HepG2 (cell line): Measurements from ENCODE around the gene DYNC1LI2. TPM values are rescaled to one million over a fixed set of nuclear protein-coding genes. Genes with fewer than 3 reads are reported as not detected.

Source experiments
- ADNP ChIP-seq: sonication (generic); formaldehyde crosslinking; IDR thresholded peaks from 2 replicates; pipeline ENCODE4 v1.4.0; 2020; ENCODE audit warnings: missing genetic modification reagents
- CBX2 ChIP-seq, 2 experiments: fragments of 200-600 bp in 1 of 2; sonication (generic); formaldehyde crosslinking in 1 of 2; IDR thresholded peaks; 2 replicates each; pipeline versions ENCODE4 v1.7.0 to v1.8.1; 2018 to 2022; ENCODE audit warnings: low read depth in 2 of 2, low read length in 1 of 2, mild to moderate bottlenecking in 1 of 2, missing genetic modification reagents in 1 of 2
- DNMT3B ChIP-seq: conservative IDR thresholded peaks from 2 replicates; pipeline ENCODE4 v1.6.1; 2016; ENCODE audit warnings: missing biosample characterization, control low read depth
- ESRRA ChIP-seq: sonication (generic); formaldehyde crosslinking; IDR thresholded peaks from 2 replicates; pipeline ENCODE4 v1.5.1; 2020; ENCODE audit warnings: mild to moderate bottlenecking, low read depth, missing genetic modification reagents
- HHEX ChIP-seq: IDR thresholded peaks from 2 replicates; pipeline ENCODE4 v1.6.1; 2016; ENCODE audit warnings: control low read depth
- HOXD1 ChIP-seq: sonication (generic); formaldehyde crosslinking; IDR thresholded peaks from 2 replicates; pipeline ENCODE4 v1.5.0; 2020; ENCODE audit warnings: missing genetic modification reagents
- IKZF1 ChIP-seq: fragments of 450-650 bp; IDR thresholded peaks from 2 replicates; pipeline ENCODE4 v1.7.1; 2016
- IKZF5 ChIP-seq: IDR thresholded peaks from 2 replicates; pipeline ENCODE4 v1.6.1; 2018; ENCODE audit warnings: missing genetic modification reagents, mild to moderate bottlenecking, missing compliant biosample characterization
- MAF1 ChIP-seq: sonication (generic); formaldehyde crosslinking; IDR thresholded peaks from 2 replicates; pipeline ENCODE4 v1.5.0; 2020; ENCODE audit warnings: missing genetic modification reagents, borderline replicate concordance
- MED13 ChIP-seq: sonication (generic); formaldehyde crosslinking; IDR thresholded peaks from 2 replicates; pipeline ENCODE4 v1.5.0; 2020; ENCODE audit warnings: missing genetic modification reagents
- ZFP36 ChIP-seq: fragments of 150-350 bp; IDR thresholded peaks from 2 replicates; pipeline ENCODE4 v1.6.1; 2018; ENCODE audit warnings: borderline replicate concordance, low read length, low read depth; ENCODE audit not compliant: partially characterized antibody
- ZNF143 ChIP-seq: sonication (generic); formaldehyde crosslinking; IDR thresholded peaks from 2 replicates; pipeline ENCODE4 v1.4.0; 2020; ENCODE audit warnings: missing genetic modification reagents
- ZNF17 ChIP-seq: sonication (generic); formaldehyde crosslinking; IDR thresholded peaks from 2 replicates; pipeline ENCODE4 v1.5.0; 2020; ENCODE audit warnings: mild to moderate bottlenecking, missing genetic modification reagents
- ZNF275 ChIP-seq: sonication (generic); formaldehyde crosslinking; IDR thresholded peaks from 2 replicates; pipeline ENCODE4 v1.8.0; 2022; ENCODE audit warnings: missing genetic modification reagents, mild to moderate bottlenecking, inconsistent platforms, borderline replicate concordance
- ZNF335 ChIP-seq: sonication (generic); formaldehyde crosslinking; IDR thresholded peaks from 2 replicates; pipeline ENCODE4 v1.4.0; 2020; ENCODE audit warnings: missing genetic modification reagents
- ZNF446 ChIP-seq: sonication (generic); formaldehyde crosslinking; IDR thresholded peaks from 2 replicates; pipeline ENCODE4 v1.5.0; 2020; ENCODE audit warnings: mild to moderate bottlenecking, missing genetic modification reagents
- polyA plus RNA-seq, 8 experiments: library from polyadenylated mRNA; depleted of rRNA in 3 of 8; stranded (reverse) in 7 of 8; unstranded in 1 of 8; fragments of >200 nt; fragmentation: Illumina TruSeq in 4 of 8; extraction: Trizol in 4 of 8; gene quantifications; 2 replicates each; pipeline versions ENCODE4 v1.2.1 to v1.2.3, GENCODE V29; 2011 to 2016; ENCODE audit warnings: low read depth in 4 of 8, missing spikeins in 1 of 8, mixed read lengths in 1 of 8; ENCODE audit not compliant: insufficient read depth in 1 of 8
- total RNA-seq, 5 experiments: library from RNA; depleted of rRNA; stranded (reverse); fragments of >200 nt; fragmentation: Illumina TruSeq; extraction: Trizol; gene quantifications; 2 replicates each; pipeline ENCODE4 v1.2.3, GENCODE V29; 2016; ENCODE audit warnings: low read depth in 1 of 5
- TF ChIP-seq, protein P1 (sequence below), 2 experiments: sonication (generic) in 1 of 2; formaldehyde crosslinking in 1 of 2; IDR thresholded peaks; 2 replicates each; pipeline versions ENCODE4 v1.6.1 to v1.9.0; 2014 to 2022; ENCODE audit warnings: antibody characterized with exemption in 1 of 2, borderline replicate concordance in 1 of 2, inconsistent platforms in 1 of 2, low read depth in 1 of 2, missing genetic modification reagents in 1 of 2
- TF ChIP-seq, protein P2 (sequence below): IDR thresholded peaks from 2 replicates; pipeline ENCODE4 v1.6.1; 2016; ENCODE audit warnings: missing compliant biosample characterization, missing genetic modification reagents, borderline replicate concordance

DYNC1LI2 gene
- total and polyA plus RNA-seq, 2 of the 13 experiments (the other 11 are each of a cell fraction or from before 2014, with no cell fraction given) = 65.5 to 135 TPM

- TF ChIP-seq, protein P1, sequence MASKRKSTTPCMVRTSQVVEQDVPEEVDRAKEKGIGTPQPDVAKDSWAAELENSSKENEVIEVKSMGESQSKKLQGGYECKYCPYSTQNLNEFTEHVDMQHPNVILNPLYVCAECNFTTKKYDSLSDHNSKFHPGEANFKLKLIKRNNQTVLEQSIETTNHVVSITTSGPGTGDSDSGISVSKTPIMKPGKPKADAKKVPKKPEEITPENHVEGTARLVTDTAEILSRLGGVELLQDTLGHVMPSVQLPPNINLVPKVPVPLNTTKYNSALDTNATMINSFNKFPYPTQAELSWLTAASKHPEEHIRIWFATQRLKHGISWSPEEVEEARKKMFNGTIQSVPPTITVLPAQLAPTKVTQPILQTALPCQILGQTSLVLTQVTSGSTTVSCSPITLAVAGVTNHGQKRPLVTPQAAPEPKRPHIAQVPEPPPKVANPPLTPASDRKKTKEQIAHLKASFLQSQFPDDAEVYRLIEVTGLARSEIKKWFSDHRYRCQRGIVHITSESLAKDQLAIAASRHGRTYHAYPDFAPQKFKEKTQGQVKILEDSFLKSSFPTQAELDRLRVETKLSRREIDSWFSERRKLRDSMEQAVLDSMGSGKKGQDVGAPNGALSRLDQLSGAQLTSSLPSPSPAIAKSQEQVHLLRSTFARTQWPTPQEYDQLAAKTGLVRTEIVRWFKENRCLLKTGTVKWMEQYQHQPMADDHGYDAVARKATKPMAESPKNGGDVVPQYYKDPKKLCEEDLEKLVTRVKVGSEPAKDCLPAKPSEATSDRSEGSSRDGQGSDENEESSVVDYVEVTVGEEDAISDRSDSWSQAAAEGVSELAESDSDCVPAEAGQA (IDR thresholded peaks at IDR 0.05; ENCODE audit: low read depth) = no peak
- TF ChIP-seq, protein P1 (CRISPR knock-in tag; IDR thresholded peaks at IDR 0.05; ENCODE audit: borderline replicate concordance) = no peak
- peak; percentile 34; the same call in 1 of the 2 replicates for TF ChIP-seq ESRRA (CRISPR knock-in tag)
- no peak for TF ChIP-seq ZNF143
- TF ChIP-seq HHEX (CRISPR knock-in tag) = no peak
- TF ChIP-seq IKZF5 = 0 out of 2 replicates have a peak, but pooled peaks have one; percentile 62
- no peak; the same call in 1 of the 2 replicates for TF ChIP-seq MED13 (CRISPR knock-in tag)
- TF ChIP-seq, protein P2, sequence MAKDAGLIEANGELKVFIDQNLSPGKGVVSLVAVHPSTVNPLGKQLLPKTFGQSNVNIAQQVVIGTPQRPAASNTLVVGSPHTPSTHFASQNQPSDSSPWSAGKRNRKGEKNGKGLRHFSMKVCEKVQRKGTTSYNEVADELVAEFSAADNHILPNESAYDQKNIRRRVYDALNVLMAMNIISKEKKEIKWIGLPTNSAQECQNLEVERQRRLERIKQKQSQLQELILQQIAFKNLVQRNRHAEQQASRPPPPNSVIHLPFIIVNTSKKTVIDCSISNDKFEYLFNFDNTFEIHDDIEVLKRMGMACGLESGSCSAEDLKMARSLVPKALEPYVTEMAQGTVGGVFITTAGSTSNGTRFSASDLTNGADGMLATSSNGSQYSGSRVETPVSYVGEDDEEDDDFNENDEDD = peak; percentile 46; the same call in 1 of the 2 replicates
- TF ChIP-seq ZNF17 = no peak
- no peak for TF ChIP-seq DNMT3B
- TF ChIP-seq ZFP36 = no peak
- no peak for TF ChIP-seq IKZF1
- no peak for TF ChIP-seq ZNF446 (CRISPR knock-in tag)
- TF ChIP-seq ZNF335 (CRISPR knock-in tag) = peak; percentile 99
- peak; percentile 67; the same call in 1 of the 2 replicates for TF ChIP-seq HOXD1 (CRISPR knock-in tag)
- TF ChIP-seq ADNP = 0 out of 2 replicates have a peak, but pooled peaks have one; percentile 29
- TF ChIP-seq MAF1 (CRISPR knock-in tag) = 0 out of 2 replicates have a peak, but pooled peaks have one; percentile 27
- TF ChIP-seq CBX2 (IDR thresholded peaks at IDR 0.05; ENCODE audit: low read depth, low read length) = no peak
- no peak for TF ChIP-seq CBX2 (CRISPR knock-in tag; IDR thresholded peaks at IDR 0.05; ENCODE audit: low read depth)
- TF ChIP-seq ZNF275 = no peak
These were observed at the start of gene DYNC1LI2 (continued) for GRCh38 chr16:66751303-66751991.
